GM12878 (cell line): Measurements from ENCODE around the gene PIK3C2B. TPM values are rescaled to one million over a fixed set of nuclear protein-coding genes. Genes with fewer than 3 reads are reported as not detected.

Experiments used
- ATAC-seq: fragments of 200-7000 bp; cut with Tn5 transposase; 3 replicates; pipeline ENCODE4 v1.9.1; 2020; ENCODE audit warnings: mild to moderate bottlenecking, moderate library complexity
- BruUV-seq: library from RNA; stranded (reverse); fragments of 400-500 nt; replicated peaks from 2 replicates; lab custom pipeline; 2021; lab: Mats Ljungman, UMichigan
- CTCF ChIA-PET: fragments of 300-600 bp; sonication (Branson Sonifier 250); formaldehyde crosslinking; extraction: SDS; loops from one replicate; lab custom pipeline; 2021; ENCODE audit warnings: inconsistent platforms; lab: Yijun Ruan, JAX
- POLR2A ChIA-PET: fragments of 350-600 bp; formaldehyde crosslinking; extraction: SDS; loops from one replicate; lab custom pipeline; 2021; ENCODE audit warnings: inconsistent platforms; lab: Charles Lee
- RAD21 ChIA-PET: fragments of 300-600 bp; sonication (Branson Sonifier 250); formaldehyde crosslinking; loops from one replicate; lab custom pipeline; 2023; ENCODE audit warnings: antibody characterized with exemption; ENCODE audit not compliant: unreplicated experiment; lab: Charles Lee
- SMC1A ChIA-PET: fragments of 300-600 bp; sonication (Branson Sonifier 250); formaldehyde crosslinking; loops from one replicate; lab custom pipeline; 2023; ENCODE audit not compliant: unreplicated experiment, uncharacterized antibody; lab: Charles Lee
- DNase-seq: peaks from one replicate; pipeline ENCODE4 v3.0.0-alpha.2; 2011; ENCODE audit warnings: low read depth, low spot score
- FAIRE-seq: peaks from 3 replicates; lab custom pipeline; 2011; peaks lifted over from hg19 to GRCh38; lab: Jason Lieb, UNC
- H2AFZ ChIP-seq: 2 replicates; pipeline ENCODE4 v1.6.0; 2011; ENCODE audit warnings: low read depth, low read length, control low read depth; ENCODE audit not compliant: control insufficient read depth
- H3K27ac ChIP-seq: 2 replicates; pipeline ENCODE4 v1.5.1; 2011; ENCODE audit warnings: control low read depth; ENCODE audit not compliant: control insufficient read depth, insufficient read depth
- H3K27me3 ChIP-seq, 2 experiments: replicated peaks in 1 of 2; 2 replicates each; pipeline versions ENCODE4 v1.6.0 to v1.6.1; 2011; ENCODE audit warnings: low read length in 1 of 2; ENCODE audit not compliant: control insufficient read depth in 2 of 2, insufficient read depth in 2 of 2
- H3K36me3 ChIP-seq, 2 experiments: 2 replicates each; pipeline ENCODE4 v1.5.1; 2011; ENCODE audit warnings: low read length in 1 of 2; ENCODE audit not compliant: control insufficient read depth in 2 of 2, insufficient read depth in 2 of 2
- H3K4me1 ChIP-seq: 2 replicates; pipeline ENCODE4 v1.6.1; 2011; ENCODE audit warnings: mild to moderate bottlenecking, low read length, moderate library complexity, mixed read lengths; ENCODE audit not compliant: control insufficient read depth, insufficient read depth
- H3K4me2 ChIP-seq: 2 replicates; pipeline ENCODE4 v1.6.0; 2011; ENCODE audit warnings: control low read depth; ENCODE audit not compliant: control insufficient read depth, insufficient read depth
- H3K4me3 ChIP-seq: fragments of 200-600 bp; sonication (generic); 2 replicates; pipeline ENCODE4 v1.5.1; 2016
- H3K79me2 ChIP-seq: 2 replicates; pipeline ENCODE4 v1.6.0; 2011; ENCODE audit warnings: low read length; ENCODE audit not compliant: control insufficient read depth, insufficient read depth
- H3K9ac ChIP-seq: 2 replicates; pipeline ENCODE4 v1.8.0; 2011; ENCODE audit warnings: low read length, control low read depth, mixed read lengths; ENCODE audit not compliant: control insufficient read depth, insufficient read depth
- H3K9me3 ChIP-seq: replicated peaks from 3 replicates; pipeline ENCODE4 v1.5.1; 2011; ENCODE audit warnings: mild to moderate bottlenecking, low read length; ENCODE audit not compliant: control insufficient read depth, insufficient read depth
- H4K20me1 ChIP-seq: 2 replicates; pipeline ENCODE4 v1.6.0; 2011; ENCODE audit not compliant: control insufficient read depth, insufficient read depth
- EED ChIP-seq: sonication (generic); IDR thresholded peaks from 2 replicates; pipeline ENCODE4 v1.6.1; 2016; ENCODE audit warnings: antibody characterized with exemption, low read depth
- EZH2 ChIP-seq: IDR thresholded peaks from 2 replicates; pipeline ENCODE4 v1.6.1; 2012; ENCODE audit warnings: low read depth, mild to moderate bottlenecking, control low read depth, inconsistent platforms, low read length, borderline replicate concordance; ENCODE audit not compliant: control insufficient read depth
- FOS ChIP-seq: IDR thresholded peaks from 3 replicates; pipeline ENCODE4 v1.6.1; 2011; ENCODE audit warnings: borderline replicate concordance; ENCODE audit not compliant: insufficient read length; ENCODE audit errors: extremely low read depth
- FOXM1 ChIP-seq: IDR thresholded peaks from 2 replicates; pipeline ENCODE4 v1.6.1; 2012; ENCODE audit warnings: low read depth, mild to moderate bottlenecking, inconsistent platforms, low read length, moderate library complexity
- JUND ChIP-seq: IDR thresholded peaks from 2 replicates; pipeline ENCODE4 v1.6.1; 2012; ENCODE audit warnings: low read depth, mild to moderate bottlenecking, low read length, improper control_type of control experiment, moderate library complexity
- MYC ChIP-seq: IDR thresholded peaks from 2 replicates; pipeline ENCODE4 v1.6.1; 2011; ENCODE audit warnings: mild to moderate bottlenecking, low read length, moderate library complexity, inconsistent platforms; ENCODE audit not compliant: insufficient read depth, insufficient replicate concordance, insufficient read length, severe bottlenecking
- NR2C1 ChIP-seq: fragments of 450-650 bp; IDR thresholded peaks from 2 replicates; pipeline ENCODE4 v1.6.1; 2017; ENCODE audit warnings: antibody characterized with exemption, mild to moderate bottlenecking, moderate library complexity
- POU2F2 ChIP-seq: IDR thresholded peaks from 3 replicates; pipeline ENCODE4 v1.6.1; 2011; ENCODE audit warnings: low read depth, mild to moderate bottlenecking, low read length, borderline replicate concordance
- RAD21 ChIP-seq: IDR thresholded peaks from 2 replicates; pipeline ENCODE4 v1.6.1; 2011; ENCODE audit warnings: mild to moderate bottlenecking, low read depth, low read length, moderate library complexity; ENCODE audit not compliant: insufficient read depth
- SIN3A ChIP-seq: IDR thresholded peaks from 2 replicates; pipeline ENCODE4 v1.6.1; 2012; ENCODE audit warnings: low read depth, low read length, improper control_type of control experiment
- SP1 ChIP-seq: IDR thresholded peaks from one replicate; pipeline ENCODE4 v1.6.1; 2011; ENCODE audit warnings: low read depth, low read length
- SPI1 ChIP-seq: IDR thresholded peaks from 2 replicates; pipeline ENCODE4 v1.6.1; 2011; ENCODE audit warnings: low read depth, mild to moderate bottlenecking, low read length, moderate library complexity, borderline replicate concordance; ENCODE audit not compliant: insufficient read depth
- USF2 ChIP-seq: IDR thresholded peaks from 2 replicates; pipeline ENCODE4 v1.6.1; 2011; ENCODE audit warnings: low read depth, low read length, improper control_type of control experiment, borderline replicate concordance
- ZNF592 ChIP-seq: fragments of 450-650 bp; IDR thresholded peaks from 2 replicates; pipeline ENCODE4 v1.6.1; 2017; ENCODE audit warnings: mild to moderate bottlenecking, moderate library complexity
- WGBS: methylation state at CpG from one replicate; pipeline ENCODE4 v1.1.6; 2016; ENCODE audit warnings: low lambda C conversion rate; ENCODE audit not compliant: insufficient replicate concordance, insufficient coverage; ENCODE audit errors: missing lambda C conversion rate; 5-methylcytosine and 5-hydroxymethylcytosine counted together
- in situ Hi-C: fragments of 300-500 bp; cut with MboI; formaldehyde crosslinking; loops from 9 replicates; pipeline ENCODE4 v1.14.3; 2018; ENCODE audit warnings: mixed read lengths
- intact Hi-C: fragments of 100-400 bp; cut with micrococcal nuclease; formaldehyde crosslinking; loops from one replicate; pipeline ENCODE4 v1.14.2; 2022; ENCODE audit not compliant: unreplicated experiment
- polyA plus RNA-seq, 11 experiments: library from polyadenylated mRNA; depleted of rRNA in 4 of 11; unstranded in 6 of 11; stranded (reverse) in 5 of 11; fragments of >200 nt; fragmentation: Nextera tagmentation in 4 of 11; fragmentation: Illumina TruSeq in 1 of 11; extraction: Ambion mirVana in 4 of 11; extraction: Trizol in 1 of 11; gene quantifications; 1 replicate in 1 of 11; 2 replicates in 10 of 11; pipeline versions ENCODE4 v1.2.1 to v1.2.3, GENCODE V29; 2011 to 2016; ENCODE audit warnings: inconsistent platforms in 2 of 11, missing spikeins in 2 of 11, low read depth in 1 of 11
- total RNA-seq, 4 experiments: library from RNA; depleted of rRNA in 3 of 4; stranded (reverse); fragments of >200 nt in 3 of 4; fragmentation: Illumina TruSeq in 1 of 4; extraction: Trizol in 1 of 4; gene quantifications; 2 replicates each; pipeline versions ENCODE4 v1.2.1 to v1.2.3, GENCODE V29; 2013 to 2021
- TF ChIP-seq, protein P1 (sequence below): fragments of 450-650 bp; IDR thresholded peaks from 2 replicates; pipeline ENCODE4 v1.6.1; 2017; ENCODE audit warnings: mild to moderate bottlenecking, low read depth, inconsistent platforms; ENCODE audit not compliant: poor library complexity, severe bottlenecking

PIK3C2B gene
- total and polyA plus RNA-seq, 10 of the 15 experiments (the other 5 are each of a cell fraction or from before 2014, with no cell fraction given) = 2.2 to 38.1 (median 11.4) TPM

DNA sequence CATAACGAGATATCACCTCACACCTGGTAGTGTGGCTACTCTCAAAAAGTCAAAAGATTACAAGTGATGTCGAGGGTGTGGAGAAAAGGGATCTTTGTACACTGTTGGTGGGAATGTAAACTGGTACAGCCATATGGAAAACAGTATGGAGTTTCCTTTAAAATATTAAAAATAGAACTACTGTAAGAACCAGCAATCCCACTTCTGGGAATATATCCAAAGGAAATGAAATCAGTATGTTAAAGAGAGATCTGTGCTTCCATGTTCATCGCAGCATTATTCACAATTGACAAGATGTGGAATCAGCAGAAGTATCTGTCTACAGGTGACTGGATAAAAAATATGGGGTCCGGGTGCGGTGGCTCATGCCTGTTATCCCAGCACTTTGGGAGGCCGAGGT is 7.6 kb upstream of the PIK3C2B start:
- H3K4me3 ChIP-seq = no peak overlapping the region
- 71% methylated on average over 6 of the region's 6 CpGs for WGBS
- no peaks in the 10 kb centered on the region for H4K20me1 ChIP-seq
- no peaks in the 10 kb centered on the region; the same call in 2 of the 3 replicates for H3K9me3 ChIP-seq
- H3K4me2 ChIP-seq = no peak overlapping the region
- ChIA-PET SMC1A (interaction anchor here (0.7 to 19.3 kb wide), 17 partner anchors 9 to 540 kb away, joined by 3 to 939 read pairs (median 6); partner anchors contain the start of gene PIK3C2B), POLR2A (interaction anchor here (0.6 to 2.6 kb wide), 5 partner anchors 23 to 71 kb away, joined by 3 to 12 read pairs (median 4); no protein-coding TSS in a partner anchor), CTCF (interaction anchor here (0.9 to 39.0 kb wide), 21 partner anchors 8 to 1716 kb away, joined by 3 to 2021 read pairs (median 6); partner anchors contain the start of genes MDM4 and PIK3C2B), RAD21 (interaction anchor here (0.7 to 13.5 kb wide), 12 partner anchors 9 to 1057 kb away, joined by 3 to 441 read pairs (median 10); partner anchors contain the start of genes MDM4 and PIK3C2B)
- in situ Hi-C loops = loop anchor here (5.0 to 25.0 kb wide), 3 partner anchors 55 to 1215 kb away; partner anchors contain the start of gene REN
- H3K9ac ChIP-seq = no peak overlapping the region
- no peak for DNase-seq
- intact Hi-C loops = loop anchor here (10.0 kb wide), 1 partner anchor 337 kb away; the partner anchor contains the start of gene REN
- H3K4me1 ChIP-seq = peaks cover 7% of the 10 kb centered on the region; the same call in 1 of the 2 replicates
- H3K27me3 ChIP-seq = no peaks in the 10 kb centered on the region
- ATAC-seq = no peak
- no peak overlapping the region for H2AFZ ChIP-seq
- no peaks in the 10 kb centered on the region for H3K36me3 ChIP-seq
- no peak for FAIRE-seq
- no peak overlapping the region for H3K27ac ChIP-seq
- BruUV-seq = no TSS peak
- no peaks in the 10 kb centered on the region for H3K79me2 ChIP-seq
- TF ChIP-seq JUND = no peak
- no peak for TF ChIP-seq EED
- no peak for TF ChIP-seq RAD21
- TF ChIP-seq EZH2 = no peak
- TF ChIP-seq FOS = no peak
- no peak for TF ChIP-seq POU2F2
- no peak for TF ChIP-seq FOXM1
- TF ChIP-seq, protein P1, sequence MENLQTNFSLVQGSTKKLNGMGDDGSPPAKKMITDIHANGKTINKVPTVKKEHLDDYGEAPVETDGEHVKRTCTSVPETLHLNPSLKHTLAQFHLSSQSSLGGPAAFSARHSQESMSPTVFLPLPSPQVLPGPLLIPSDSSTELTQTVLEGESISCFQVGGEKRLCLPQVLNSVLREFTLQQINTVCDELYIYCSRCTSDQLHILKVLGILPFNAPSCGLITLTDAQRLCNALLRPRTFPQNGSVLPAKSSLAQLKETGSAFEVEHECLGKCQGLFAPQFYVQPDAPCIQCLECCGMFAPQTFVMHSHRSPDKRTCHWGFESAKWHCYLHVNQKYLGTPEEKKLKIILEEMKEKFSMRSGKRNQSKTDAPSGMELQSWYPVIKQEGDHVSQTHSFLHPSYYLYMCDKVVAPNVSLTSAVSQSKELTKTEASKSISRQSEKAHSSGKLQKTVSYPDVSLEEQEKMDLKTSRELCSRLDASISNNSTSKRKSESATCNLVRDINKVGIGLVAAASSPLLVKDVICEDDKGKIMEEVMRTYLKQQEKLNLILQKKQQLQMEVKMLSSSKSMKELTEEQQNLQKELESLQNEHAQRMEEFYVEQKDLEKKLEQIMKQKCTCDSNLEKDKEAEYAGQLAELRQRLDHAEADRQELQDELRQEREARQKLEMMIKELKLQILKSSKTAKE = no peak
- TF ChIP-seq ZNF592 = no peak
- TF ChIP-seq NR2C1 = no peak
- TF ChIP-seq SIN3A = no peak
- TF ChIP-seq MYC = no peak
- TF ChIP-seq SP1 = no peak
- no peak for TF ChIP-seq USF2
- TF ChIP-seq SPI1 = no peak
